Measurements from ENCODE around the gene RALA. TPM values are rescaled to one million over a fixed set of nuclear protein-coding genes. Genes with fewer than 3 reads are reported as not detected.

RALA gene
- total and polyA plus RNA-seq, 4 donors = 9.6 to 27.2 (median 19.3) TPM

GRCh38 chr7:39633563-39634477 is 10.4 kb downstream of the RALA start:
- Histone ChIP-seq H3K4me1 (ENCODE audit: control insufficient read depth in 1 of 2, insufficient read depth in 2 of 2, low read length in 2 of 2) (no peaks in the 10 kb centered on the region), H3K36me3 (ENCODE audit: control insufficient read depth in 1 of 2, insufficient read depth in 2 of 2, low read length in 1 of 2) (no peaks in the 10 kb centered on the region), H3K4me3 (ENCODE audit: low read length in 2 of 2) (no peak overlapping the region), H3K27me3 (ENCODE audit: control insufficient read depth in 1 of 2, insufficient read depth in 2 of 2, low read length in 1 of 2) (no peaks in the 10 kb centered on the region), H3K27ac (ENCODE audit: low read depth in 1 of 2, low read length in 2 of 2) (no peak overlapping the region), H3K9me3 (ENCODE audit: control insufficient read depth, low read length) (no peaks in the 10 kb centered on the region)
- intact Hi-C loops (cut with DNase I) = no loop called here
- no peak for DNase-seq
- WGBS, 2 donors = 93% methylated on average over 3 of the region's 3 CpGs
- ATAC-seq (ENCODE audit: low FRiP score) = no peak

GRCh38 chr7:39634478-39634805 is 11.1 kb downstream of the RALA start:
- H3K27me3 ChIP-seq (ENCODE audit: control insufficient read depth in 1 of 2, insufficient read depth in 2 of 2, low read length in 1 of 2) = no peaks in the 10 kb centered on the region
- DNase-seq = no peak
- no peak for ATAC-seq (ENCODE audit: low FRiP score)
- no peak overlapping the region for H3K4me3 ChIP-seq (ENCODE audit: low read length in 2 of 2)
- H3K4me1 ChIP-seq (ENCODE audit: control insufficient read depth in 1 of 2, insufficient read depth in 2 of 2, low read length in 2 of 2) = no peaks in the 10 kb centered on the region
- intact Hi-C loops (cut with DNase I) = no loop called here
- no peak overlapping the region for H3K27ac ChIP-seq (ENCODE audit: low read depth in 1 of 2, low read length in 2 of 2)
- H3K36me3 ChIP-seq (ENCODE audit: control insufficient read depth in 1 of 2, insufficient read depth in 2 of 2, low read length in 1 of 2) = no peaks in the 10 kb centered on the region
- no peaks in the 10 kb centered on the region for H3K9me3 ChIP-seq (ENCODE audit: control insufficient read depth, low read length)
- WGBS, 2 donors = 96 to 100% methylated on average over 1 of the region's 1 CpG

DNA sequence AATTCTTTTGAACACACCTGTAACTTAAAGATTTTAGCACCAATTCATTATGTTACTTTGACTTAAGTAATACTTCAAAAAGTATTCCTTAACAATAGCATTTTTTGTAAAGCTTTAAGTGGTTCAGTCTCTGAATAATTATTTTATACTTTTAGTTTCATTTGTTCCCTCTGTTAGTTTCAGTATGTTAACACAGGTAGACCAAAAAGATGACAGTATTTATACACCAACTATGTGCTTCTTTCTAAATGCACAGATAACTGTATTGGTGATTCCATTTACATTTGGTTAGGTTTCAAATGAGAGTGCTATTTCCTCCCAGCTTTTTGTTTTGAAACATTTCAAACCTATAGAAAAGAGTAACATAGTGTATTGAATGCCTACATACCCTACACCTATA is 14.0 kb downstream of the RALA start:
- DNase-seq (no peak), ATAC-seq (ENCODE audit: low FRiP score) (no peak)
- intact Hi-C loops (cut with DNase I) = no loop called here
- Histone ChIP-seq H3K4me1 (ENCODE audit: control insufficient read depth in 1 of 2, insufficient read depth in 2 of 2, low read length in 2 of 2) (no peaks in the 10 kb centered on the region), H3K27me3 (ENCODE audit: control insufficient read depth in 1 of 2, insufficient read depth in 2 of 2, low read length in 1 of 2) (no peaks in the 10 kb centered on the region), H3K27ac (ENCODE audit: low read depth in 1 of 2, low read length in 2 of 2) (no peak overlapping the region), H3K4me3 (ENCODE audit: low read length in 2 of 2) (no peak overlapping the region), H3K9me3 (ENCODE audit: control insufficient read depth, low read length) (no peaks in the 10 kb centered on the region), H3K36me3 (ENCODE audit: control insufficient read depth in 1 of 2, insufficient read depth in 2 of 2, low read length in 1 of 2) (no peaks in the 10 kb centered on the region)

GRCh38 chr7:39637963-39638485 is 14.7 kb downstream of the RALA start:
- H3K4me1 ChIP-seq (ENCODE audit: control insufficient read depth in 1 of 2, insufficient read depth in 2 of 2, low read length in 2 of 2) = no peaks in the 10 kb centered on the region
- intact Hi-C loops (cut with DNase I) = no loop called here
- no peak for DNase-seq
- no peaks in the 10 kb centered on the region for H3K9me3 ChIP-seq (ENCODE audit: control insufficient read depth, low read length)
- no peak overlapping the region for H3K4me3 ChIP-seq (ENCODE audit: low read length in 2 of 2)
- no peaks in the 10 kb centered on the region for H3K27me3 ChIP-seq (ENCODE audit: control insufficient read depth in 1 of 2, insufficient read depth in 2 of 2, low read length in 1 of 2)
- no peaks in the 10 kb centered on the region for H3K36me3 ChIP-seq (ENCODE audit: control insufficient read depth in 1 of 2, insufficient read depth in 2 of 2, low read length in 1 of 2)
- ATAC-seq (ENCODE audit: low FRiP score) = no peak
- 96 to 100% methylated on average over 1 of the region's 1 CpG for WGBS, 2 donors
- H3K27ac ChIP-seq (ENCODE audit: low read depth in 1 of 2, low read length in 2 of 2) = no peak overlapping the region

- Histone ChIP-seq H3K36me3 (ENCODE audit: control insufficient read depth in 1 of 2, insufficient read depth in 2 of 2, low read length in 1 of 2) (no peaks in the 10 kb centered on the region), H3K27ac (ENCODE audit: low read depth in 1 of 2, low read length in 2 of 2) (no peak overlapping the region), H3K9me3 (ENCODE audit: control insufficient read depth, low read length) (no peaks in the 10 kb centered on the region), H3K4me1 (ENCODE audit: control insufficient read depth in 1 of 2, insufficient read depth in 2 of 2, low read length in 2 of 2) (no peaks in the 10 kb centered on the region), H3K27me3 (ENCODE audit: control insufficient read depth in 1 of 2, insufficient read depth in 2 of 2, low read length in 1 of 2) (no peaks in the 10 kb centered on the region), H3K4me3 (ENCODE audit: low read length in 2 of 2) (no peak overlapping the region)
- intact Hi-C loops (cut with DNase I) = no loop called here
- no peak for ATAC-seq (ENCODE audit: low FRiP score)
- no peak for DNase-seq
Measured at GRCh38 chr7:39642896-39643295, 19.5 kb downstream of the RALA start.

GRCh38 chr7:39644170-39644569 is 20.8 kb downstream of the RALA start:
- no peaks in the 10 kb centered on the region for H3K27me3 ChIP-seq (ENCODE audit: control insufficient read depth in 1 of 2, insufficient read depth in 2 of 2, low read length in 1 of 2)
- intact Hi-C loops (cut with DNase I) = no loop called here
- H3K4me3 ChIP-seq (ENCODE audit: low read length in 2 of 2) = no peak overlapping the region
- H3K4me1 ChIP-seq (ENCODE audit: control insufficient read depth in 1 of 2, insufficient read depth in 2 of 2, low read length in 2 of 2) = no peaks in the 10 kb centered on the region
- ATAC-seq (ENCODE audit: low FRiP score) (no peak), DNase-seq (no peak)
- H3K27ac ChIP-seq (ENCODE audit: low read depth in 1 of 2, low read length in 2 of 2) = no peak overlapping the region
- 23 to 30% methylated on average over 1 of the region's 1 CpG for WGBS, 2 donors
- H3K9me3 ChIP-seq (ENCODE audit: control insufficient read depth, low read length) = no peaks in the 10 kb centered on the region
- H3K36me3 ChIP-seq (ENCODE audit: control insufficient read depth in 1 of 2, insufficient read depth in 2 of 2, low read length in 1 of 2) = no peaks in the 10 kb centered on the region

- Histone ChIP-seq H3K4me3 (ENCODE audit: low read length in 2 of 2) (no peak overlapping the region), H3K4me1 (ENCODE audit: control insufficient read depth in 1 of 2, insufficient read depth in 2 of 2, low read length in 2 of 2) (no peaks in the 10 kb centered on the region), H3K9me3 (ENCODE audit: control insufficient read depth, low read length) (no peaks in the 10 kb centered on the region), H3K36me3 (ENCODE audit: control insufficient read depth in 1 of 2, insufficient read depth in 2 of 2, low read length in 1 of 2) (no peaks in the 10 kb centered on the region), H3K27ac (ENCODE audit: low read depth in 1 of 2, low read length in 2 of 2) (no peak overlapping the region), H3K27me3 (ENCODE audit: control insufficient read depth in 1 of 2, insufficient read depth in 2 of 2, low read length in 1 of 2) (no peaks in the 10 kb centered on the region)
- ATAC-seq (ENCODE audit: low FRiP score) = no peak
- DNase-seq = no peak
- intact Hi-C loops (cut with DNase I) = no loop called here
- 86 to 89% methylated on average over 5 of the region's 5 CpGs for WGBS, 2 donors
Measured at GRCh38 chr7:39645482-39646407, 22.4 kb downstream of the RALA start.

DNA sequence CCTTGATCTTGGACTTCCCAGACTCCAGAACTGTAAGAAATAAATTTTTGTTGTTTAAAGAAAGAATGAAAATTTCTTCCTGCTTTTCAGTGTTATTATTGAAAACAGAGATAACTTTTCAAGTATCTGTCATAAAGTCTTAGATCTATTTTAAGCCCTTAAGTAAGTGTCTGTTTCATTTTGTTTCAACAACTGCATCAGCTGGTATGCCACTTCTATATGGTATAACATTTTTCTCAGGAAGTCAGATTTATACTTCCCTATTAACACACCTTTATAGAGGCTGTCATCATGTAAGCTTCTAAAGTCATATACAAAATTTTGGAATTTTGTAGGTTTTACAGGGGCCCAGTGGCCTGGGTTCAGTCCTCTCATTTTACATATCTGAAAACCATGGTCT is 24.4 kb downstream of the RALA start:
- DNase-seq (no peak), ATAC-seq (ENCODE audit: low FRiP score) (no peak)
- H3K9me3 ChIP-seq (ENCODE audit: control insufficient read depth, low read length) = peaks cover 1% of the 10 kb centered on the region
- H3K4me3 ChIP-seq (ENCODE audit: low read length in 2 of 2) = no peak overlapping the region
- no peaks in the 10 kb centered on the region for H3K27me3 ChIP-seq (ENCODE audit: control insufficient read depth in 1 of 2, insufficient read depth in 2 of 2, low read length in 1 of 2)
- no peaks in the 10 kb centered on the region for H3K4me1 ChIP-seq (ENCODE audit: control insufficient read depth in 1 of 2, insufficient read depth in 2 of 2, low read length in 2 of 2)
- no peaks in the 10 kb centered on the region for H3K36me3 ChIP-seq (ENCODE audit: control insufficient read depth in 1 of 2, insufficient read depth in 2 of 2, low read length in 1 of 2)
- H3K27ac ChIP-seq (ENCODE audit: low read depth in 1 of 2, low read length in 2 of 2) = no peak overlapping the region
- intact Hi-C loops (cut with DNase I) = no loop called here

Measured in aorta (tissue), 5 donors.